C1 segment of cervical spinal cord (tissue), 14 donors: Measurements from ENCODE around the gene MTAP.
"Not testable (repeated sequence)": the region's sequence is repeated elsewhere in the genome, so short reads cannot be mapped to it uniquely, and the experiment has no call there.

ENCODE experiments used
- DNase-seq, 14 donors: peaks; one replicate each; lab custom pipeline; 2025; lab: John Stamatoyannopoulos, UW

Gene MTAP

DNA sequence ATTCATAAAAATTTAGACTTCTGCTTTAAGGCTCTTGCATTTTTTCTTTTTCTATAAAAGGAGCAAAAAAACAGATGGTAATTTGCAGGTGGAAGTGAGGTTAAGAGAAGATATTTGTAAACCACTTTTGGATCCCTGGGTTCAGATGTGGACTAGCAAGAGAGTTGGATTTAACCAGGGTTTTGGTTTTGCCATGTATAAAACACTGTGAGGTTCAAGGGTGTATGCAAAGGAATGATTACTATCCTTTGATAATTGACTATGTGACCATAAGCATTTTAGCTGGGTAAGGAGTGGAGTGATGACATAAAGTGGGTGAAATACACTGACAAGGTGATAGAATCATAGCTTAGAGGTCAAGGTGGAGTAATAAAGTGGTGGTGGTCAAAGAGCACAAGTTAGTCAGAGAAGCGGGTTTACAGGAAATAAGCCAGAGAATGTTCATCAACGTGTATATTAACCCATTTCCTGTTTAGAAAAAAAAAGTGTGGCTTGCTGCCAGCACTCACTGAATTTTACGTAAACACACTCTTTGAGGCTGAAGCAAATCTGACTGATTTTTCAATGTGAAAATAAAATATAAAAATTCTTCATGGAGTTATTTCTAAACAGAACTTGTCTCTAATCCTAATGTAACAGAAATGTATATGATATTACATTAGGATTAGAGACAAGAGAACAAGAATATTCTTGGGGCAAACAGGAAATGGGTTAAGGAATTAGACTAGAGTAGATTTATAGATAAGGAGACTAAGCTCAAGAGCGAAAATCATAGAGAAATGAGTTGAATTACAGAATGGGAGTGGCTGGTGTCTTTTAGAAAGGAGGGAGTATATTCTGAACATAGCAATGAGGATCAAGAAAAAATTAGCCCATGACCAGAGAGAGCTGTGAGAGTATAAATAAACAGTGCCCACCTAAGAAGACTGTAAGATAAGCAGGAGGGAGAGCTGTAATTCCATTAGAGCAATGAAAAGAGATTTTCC lies 117.2 kb downstream of the MTAP start:
- no peak for DNase-seq

DNA sequence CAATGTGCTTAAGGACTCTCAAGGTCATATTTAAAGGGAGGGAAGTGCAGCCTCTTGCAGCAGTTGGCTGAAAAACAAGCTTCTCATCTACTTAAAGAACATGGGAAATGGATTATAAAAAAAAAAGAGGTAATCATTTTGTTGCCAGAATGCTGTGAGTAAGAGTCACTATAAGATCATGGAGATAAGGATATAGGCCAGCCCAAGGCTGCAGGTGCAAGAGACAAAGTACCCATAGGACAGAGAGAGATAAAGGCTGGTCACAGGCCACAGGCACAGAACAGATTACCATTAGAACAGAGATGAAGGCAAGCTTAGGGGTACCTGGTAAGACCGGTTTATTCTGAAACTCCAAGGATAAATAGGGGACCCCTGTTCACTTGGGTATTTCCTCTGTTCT lies 121.3 kb downstream of the MTAP start:
- DNase-seq, result no peak

DNA sequence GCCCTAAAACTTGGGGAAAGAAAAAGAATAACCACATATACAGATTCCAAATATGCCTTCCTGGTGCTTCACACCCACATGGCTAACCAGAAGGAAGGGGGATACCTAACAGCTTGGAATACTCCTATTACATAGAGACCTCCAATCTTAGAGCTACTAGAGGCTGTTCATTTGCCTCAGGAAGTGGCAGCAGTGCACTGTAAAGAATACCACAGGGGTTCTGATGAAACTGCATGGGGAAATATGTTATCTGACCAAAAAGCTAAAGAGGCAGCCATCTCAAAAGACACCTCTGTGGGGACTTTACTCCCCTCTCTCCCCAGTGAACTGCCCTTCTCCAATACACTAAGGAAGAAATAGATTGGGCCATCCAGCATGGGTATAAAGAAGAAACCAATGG lies 125.3 kb downstream of the MTAP start:
- no peak for DNase-seq

DNA sequence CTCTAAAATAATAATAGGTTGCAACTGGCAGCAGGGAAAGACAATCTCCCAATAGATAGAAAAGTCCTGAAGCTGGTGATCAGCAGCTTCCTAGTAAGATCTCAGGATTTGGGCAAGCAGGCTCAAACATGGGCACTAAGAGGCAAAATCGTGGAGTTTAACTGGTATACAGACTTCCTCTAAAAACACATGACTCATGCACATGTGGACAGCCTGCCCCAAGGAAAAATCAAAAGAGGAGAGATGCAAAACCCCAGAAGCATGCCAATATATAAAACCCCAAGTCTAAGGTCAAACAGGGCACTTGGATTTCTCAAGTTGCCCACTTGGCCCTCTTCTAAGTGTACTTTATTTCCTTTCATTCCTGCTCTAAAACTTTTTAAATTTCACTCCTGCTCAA lies 129.0 kb downstream of the MTAP start:
- no peak for DNase-seq

DNA sequence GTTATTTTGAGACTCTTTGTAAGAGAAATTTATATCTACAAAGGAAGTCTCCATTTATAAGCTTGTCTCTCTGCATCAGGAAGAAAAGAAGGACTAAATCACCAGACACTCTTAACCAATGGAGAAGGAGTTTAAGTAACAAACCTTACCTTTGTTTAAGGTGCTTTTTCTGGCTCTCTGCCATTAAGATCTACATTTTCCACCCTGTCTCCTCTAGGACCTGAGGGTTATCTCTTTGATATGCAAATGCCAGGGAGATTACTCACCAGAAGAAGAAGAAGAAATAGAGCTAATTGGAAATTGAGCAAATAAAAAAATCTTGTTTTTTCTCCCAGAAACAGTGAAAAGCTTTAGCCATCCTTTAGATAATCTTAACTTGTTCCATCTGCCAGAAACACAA lies 130.8 kb downstream of the MTAP start:
- DNase-seq, result no peak

DNA sequence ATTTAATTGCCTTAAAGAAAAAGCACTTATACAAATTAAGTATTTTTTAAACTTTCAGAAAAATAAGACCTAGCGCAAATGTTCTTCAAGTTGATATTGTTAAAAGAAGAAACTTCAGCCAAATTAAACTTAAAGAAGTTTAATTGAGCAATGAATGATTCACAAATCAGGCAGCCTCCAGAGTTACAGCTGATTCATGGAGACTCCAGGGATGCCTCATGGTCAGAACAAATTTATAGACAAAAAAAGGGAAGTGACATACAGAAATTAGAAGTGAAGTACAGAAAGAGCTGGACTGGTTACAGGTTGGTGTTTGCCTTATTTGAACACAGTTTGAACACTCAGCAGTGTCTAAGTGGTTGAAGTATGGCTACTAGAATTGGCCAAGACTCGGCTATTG lies 131.4 kb downstream of the MTAP start:
- no peak for DNase-seq

DNA sequence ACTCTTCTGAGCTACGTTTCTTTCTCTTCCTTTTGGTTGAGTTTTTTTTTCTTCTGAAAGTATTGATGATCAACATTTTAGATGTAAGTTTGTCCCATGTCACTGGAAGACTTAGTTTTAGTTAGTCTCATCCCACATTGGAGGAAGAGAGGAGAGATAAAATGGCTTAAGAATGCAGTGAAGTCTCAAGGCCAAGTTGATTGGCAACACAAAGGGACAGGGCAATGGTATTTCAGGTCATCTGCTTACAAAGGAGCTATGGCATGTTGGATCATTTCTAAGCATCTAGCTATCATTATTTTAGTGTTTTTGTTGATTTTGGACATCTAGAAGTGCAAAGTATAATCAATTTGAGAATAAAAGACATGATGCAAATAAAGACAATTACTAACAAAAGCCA lies 133.2 kb downstream of the MTAP start:
- no peak for DNase-seq

DNA sequence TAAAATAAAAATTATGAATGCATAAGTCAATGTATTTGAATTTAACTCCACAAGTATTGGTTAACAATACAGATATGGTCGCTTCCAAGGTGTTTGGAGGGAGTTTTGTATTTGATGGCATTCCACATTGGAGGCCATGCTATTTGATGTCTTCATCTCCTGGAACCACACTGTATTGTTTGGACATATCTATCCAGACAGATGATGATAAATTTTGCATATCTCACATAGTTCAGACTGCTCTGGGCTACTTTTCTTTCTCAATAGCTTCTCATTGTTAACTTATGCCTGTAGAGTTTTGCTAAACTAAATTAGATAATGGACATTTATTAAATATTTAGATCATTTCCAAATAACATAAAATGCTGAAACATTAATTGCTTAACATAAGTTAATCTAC lies 133.7 kb downstream of the MTAP start:
- DNase-seq, result no peak

DNA sequence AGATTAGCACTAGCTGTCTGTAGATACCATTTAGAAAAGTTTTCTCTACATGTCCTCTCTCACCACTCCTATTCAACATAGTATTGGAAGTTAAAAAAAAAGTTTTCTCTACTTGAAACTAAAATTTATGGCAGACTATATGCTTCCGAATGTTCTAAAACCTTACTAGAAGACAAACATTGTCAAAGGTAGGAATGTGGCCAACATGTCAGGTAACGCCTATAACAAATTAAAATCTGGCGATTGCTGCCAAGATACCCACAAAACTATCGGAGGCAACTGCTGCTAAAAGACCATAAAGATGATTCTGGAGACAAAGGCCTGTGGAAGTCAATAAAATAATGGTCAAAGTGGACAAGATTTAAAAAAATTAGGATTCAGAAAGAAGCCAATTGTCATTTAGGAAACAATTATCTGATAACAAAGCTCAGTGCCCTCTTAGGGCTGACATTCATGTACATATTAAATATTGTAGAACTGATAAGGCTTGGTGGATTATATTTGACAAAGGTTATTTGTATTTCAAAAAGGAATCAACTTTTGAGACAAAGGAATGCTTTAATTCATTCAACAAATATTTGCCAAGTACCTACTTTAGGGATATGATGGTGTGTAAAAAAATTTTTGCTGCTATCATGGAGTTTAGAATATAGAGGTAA lies 139.0 kb downstream of the MTAP start:
- no peak for DNase-seq

DNA sequence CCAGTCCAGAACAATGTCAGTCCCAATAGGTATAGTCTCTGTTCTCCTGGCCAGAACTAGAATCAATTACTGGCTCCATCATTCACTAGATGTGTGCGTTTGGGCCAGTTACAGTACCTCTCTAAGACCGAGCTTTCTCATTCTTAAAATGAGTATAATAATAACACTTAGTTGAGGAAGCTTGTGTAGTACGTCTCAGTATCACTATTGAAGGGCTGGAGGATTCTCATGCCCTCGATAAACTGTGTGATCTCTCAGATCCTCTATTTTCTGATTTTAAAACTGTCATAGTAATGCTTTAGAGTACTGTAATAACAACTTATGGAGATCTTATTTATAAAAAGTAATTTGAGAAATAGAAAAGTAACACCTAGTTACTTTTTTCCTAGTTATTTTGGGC lies 141.0 kb downstream of the MTAP start:
- DNase-seq, result no peak

DNA sequence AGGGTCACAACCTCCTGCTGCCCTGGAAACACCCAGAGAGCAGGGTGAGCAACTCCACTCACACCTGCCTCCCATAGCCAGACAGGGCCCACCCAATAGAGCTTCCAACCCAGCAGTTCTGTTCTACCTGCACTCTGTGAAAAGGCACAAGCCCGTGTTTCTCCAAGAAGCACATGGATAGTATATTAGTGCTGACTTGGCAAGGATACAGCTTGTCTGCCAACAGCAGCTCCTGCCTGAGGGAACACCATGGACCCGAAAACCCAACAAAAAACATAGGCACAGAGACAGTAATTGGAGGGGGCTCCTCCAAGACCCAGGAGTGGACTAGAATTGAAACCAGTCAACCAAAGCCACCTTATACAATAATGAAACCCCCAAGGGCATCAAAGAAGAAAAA lies 143.2 kb downstream of the MTAP start:
- DNase-seq, result no peak

DNA sequence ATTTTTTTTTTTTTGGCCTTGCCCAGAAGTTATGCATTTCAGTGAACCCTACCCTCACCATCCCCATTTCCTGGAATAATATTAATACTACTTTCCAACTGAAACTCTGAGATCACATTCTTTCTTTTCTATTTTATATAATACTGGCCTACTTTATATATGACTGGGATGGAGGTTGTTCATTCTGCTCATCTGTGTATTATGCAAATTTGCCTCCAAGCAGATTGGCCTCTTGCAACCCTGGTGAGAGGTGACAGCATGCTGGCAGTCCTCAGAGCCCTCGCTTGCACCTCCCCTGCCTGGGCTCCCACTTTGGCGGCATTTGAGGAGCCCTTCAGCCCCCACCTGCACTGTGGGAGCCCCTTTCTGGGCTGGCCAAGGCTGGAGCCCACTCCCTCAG lies 156.4 kb downstream of the MTAP start:
- no peak for DNase-seq

DNA sequence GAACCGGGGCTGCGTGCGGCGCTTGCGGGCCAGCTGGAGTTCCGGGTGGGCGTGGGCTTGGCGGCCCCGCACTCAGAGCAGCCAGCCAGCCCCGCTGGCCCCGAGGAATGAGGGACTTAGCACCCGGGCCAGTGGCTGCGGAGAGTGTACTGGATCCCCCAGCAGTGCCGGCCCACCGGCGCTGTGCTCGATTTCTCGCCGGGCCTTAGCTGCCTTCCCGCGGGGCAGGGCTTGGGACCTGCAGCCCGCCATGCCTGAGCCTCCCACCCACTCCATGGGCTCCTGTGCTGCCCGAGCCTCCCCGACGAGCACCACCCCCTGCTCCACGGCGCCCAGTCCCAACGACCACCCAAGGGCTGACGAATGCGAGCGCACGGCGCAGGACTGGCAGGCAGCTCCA lies 156.8 kb downstream of the MTAP start:
- not testable (repeated sequence) for DNase-seq

DNA sequence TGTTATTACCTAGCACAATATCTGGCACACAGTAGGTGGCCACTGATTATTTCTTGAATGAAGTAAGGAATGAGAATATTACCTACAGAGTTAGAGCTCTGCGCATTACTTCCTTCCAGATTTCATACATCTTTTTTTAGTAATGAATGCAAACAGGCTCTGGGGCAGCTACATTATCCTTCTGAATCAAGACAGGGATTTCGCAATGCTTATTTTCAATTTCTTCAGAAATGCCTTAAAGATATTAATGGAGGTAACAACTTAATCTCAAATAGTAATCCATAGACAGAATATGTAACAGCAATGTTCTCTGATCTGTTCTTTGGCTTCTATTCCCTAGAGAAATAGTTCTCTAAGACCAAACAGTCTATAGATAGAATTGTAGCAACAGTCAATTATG lies 159.1 kb downstream of the MTAP start:
- no peak for DNase-seq

DNA sequence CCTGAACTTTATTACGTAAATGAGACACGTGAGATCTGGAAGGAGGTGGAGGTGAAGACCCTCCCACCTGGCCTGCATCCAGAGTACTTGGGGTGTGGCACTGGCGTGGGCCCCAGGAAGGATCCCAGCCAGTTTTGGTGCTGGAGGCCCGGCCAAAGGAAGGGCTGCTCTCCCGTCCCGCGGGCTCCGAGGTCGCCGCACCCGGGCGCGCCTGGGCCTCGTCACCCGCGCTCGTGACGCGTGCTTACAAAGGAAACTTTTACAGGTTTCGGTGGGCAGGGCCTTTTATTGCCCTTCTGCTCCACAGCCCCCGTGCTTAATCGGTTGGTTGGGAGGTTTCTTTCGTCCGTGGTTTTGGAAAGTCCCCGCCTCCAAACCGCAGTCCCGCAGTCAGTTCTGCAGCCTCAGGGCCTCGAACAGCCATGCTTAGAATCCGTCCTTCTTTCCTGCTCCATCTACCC lies 162.5 kb downstream of the MTAP start:
- DNase-seq, result no peak

DNA sequence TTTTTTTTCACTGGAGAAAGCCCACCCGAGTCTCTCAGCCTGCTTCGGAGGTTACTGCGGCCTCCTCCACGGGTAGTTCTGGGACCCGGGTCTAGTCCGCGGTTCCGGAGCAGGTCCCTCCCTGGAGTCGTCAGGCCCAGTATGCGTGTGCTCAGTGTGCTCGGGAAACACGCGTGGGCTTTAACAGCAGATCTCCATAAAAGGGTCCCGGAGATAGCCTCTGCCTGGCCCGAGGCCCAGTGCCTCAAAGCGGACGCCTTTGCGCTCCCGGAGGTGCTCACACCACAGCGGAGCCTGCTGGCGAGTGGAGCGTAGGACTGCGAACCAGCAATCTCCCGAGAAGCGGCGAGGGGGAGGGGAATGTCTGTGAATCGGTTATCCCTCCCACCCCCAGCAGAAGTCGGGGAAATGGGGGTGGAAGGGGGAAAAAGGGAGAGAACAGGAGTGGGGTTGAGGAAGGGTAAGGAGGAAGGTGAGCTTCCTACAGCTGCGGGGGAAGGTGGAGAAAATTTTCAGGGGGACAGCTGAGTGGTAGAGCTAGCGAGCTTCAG lies 163.0 kb downstream of the MTAP start:
- no peak for DNase-seq

DNA sequence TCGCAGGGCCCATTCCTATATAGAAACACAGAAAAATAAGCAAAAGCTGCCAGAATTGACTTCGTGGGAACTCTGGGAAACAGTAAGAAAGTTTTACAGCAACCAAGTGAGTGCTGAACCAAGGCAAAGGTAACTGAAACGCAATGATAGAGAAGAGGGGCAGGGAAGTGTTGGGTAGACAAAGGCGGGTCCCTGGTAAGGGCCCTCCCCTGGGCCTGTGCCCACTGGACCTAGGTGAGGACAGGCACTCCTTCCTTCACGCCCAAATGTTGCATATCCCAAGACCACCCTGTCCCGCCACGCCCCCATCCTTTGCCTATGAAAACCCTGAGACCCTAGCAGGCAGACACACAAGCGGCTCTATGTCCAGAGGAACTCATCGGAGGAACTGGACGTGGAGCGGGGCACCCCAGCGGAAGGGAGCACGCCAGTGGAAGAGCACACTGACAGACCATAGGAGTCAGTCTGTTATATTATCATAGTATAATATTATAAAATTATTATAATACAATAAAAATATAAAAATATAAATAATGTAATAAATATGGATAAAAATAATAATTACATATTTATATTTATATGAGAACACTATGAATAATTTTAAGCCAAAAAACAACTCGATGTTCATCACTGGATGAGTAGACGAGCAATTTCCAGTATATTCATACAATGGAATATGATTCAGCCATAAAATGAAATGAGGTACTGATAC lies 163.9 kb downstream of the MTAP start:
- DNase-seq, result no peak

DNA sequence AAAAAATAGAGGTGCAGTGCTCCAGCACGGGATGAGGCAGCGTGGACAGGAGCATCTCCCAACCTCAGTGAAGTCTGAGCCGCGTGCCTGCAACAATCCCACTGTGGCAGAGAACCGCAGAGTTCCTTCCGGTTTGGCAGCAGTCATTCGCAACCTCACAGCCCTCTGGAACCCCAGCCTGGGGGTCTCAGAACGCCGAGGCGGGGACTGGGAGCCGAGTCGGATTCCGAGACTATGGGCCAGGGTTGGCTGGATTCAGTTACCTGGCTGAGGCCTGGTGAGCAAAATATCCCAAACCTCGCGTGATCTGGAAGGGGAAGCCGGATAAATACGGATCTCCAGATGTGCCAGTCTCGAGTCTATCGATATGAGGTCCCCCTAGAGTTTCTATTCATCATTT lies 164.7 kb downstream of the MTAP start:
- DNase-seq, result no peak

DNA sequence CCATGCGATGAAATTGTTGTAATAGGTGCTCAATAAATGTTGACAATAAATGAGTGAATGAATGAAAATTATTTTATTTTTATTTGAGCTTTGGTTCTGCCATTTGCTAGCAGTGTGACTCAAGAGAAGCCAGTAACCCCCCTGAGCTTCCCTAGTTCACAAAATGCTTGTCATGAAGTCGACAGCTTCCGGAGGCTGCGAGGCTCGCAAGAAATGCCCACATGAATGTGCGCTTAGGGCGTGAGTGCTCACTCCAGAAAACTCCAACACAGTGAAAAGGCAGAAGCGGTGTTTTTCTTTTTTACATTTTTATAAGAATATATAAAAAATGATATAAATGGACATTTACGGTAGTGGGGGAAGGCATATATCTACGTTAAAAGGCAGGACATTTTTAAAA lies 165.3 kb downstream of the MTAP start:
- no peak for DNase-seq

DNA sequence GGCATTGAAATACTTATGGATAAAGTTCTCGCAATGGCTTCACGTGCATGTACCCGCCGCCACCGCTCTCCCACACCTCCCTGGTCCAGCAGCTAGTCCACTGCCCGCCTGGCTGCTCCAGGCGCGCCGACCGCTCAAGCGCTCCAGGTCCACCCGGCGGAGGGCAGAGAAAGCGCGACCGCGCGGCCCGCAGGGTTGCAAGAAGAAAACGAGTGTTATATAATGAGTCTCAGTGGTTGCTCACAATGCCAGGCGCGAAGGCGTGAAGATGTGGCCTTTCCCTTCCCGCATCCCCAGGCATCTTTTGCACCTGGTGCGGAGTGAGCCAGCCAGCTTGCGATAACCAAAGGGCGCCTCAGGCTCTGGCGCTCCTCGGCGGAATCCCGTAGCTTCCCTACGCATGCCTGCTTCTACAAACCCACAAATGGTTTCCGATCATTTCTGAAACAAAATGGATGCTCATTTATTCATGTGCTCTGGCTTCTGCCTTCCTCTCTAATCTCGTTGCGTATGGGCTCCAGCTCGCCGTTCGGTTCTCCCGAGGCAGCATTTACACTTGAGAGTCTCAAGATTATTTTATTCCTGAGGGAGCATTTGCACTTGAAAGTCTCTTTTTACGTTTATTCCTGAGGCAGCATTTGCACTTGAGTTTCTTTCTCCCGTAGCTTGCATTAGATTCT lies 166.0 kb downstream of the MTAP start:
- no peak for DNase-seq
